Measurements from ENCODE around the gene MMP12. TPM values are rescaled to one million over a fixed set of nuclear protein-coding genes. Genes with fewer than 3 reads are reported as not detected.

MMP12 gene
- total and polyA plus RNA-seq, 2 donors (not counting 3 experiments of a cell fraction or from before 2014, with no cell fraction given), result not detected

DNA sequence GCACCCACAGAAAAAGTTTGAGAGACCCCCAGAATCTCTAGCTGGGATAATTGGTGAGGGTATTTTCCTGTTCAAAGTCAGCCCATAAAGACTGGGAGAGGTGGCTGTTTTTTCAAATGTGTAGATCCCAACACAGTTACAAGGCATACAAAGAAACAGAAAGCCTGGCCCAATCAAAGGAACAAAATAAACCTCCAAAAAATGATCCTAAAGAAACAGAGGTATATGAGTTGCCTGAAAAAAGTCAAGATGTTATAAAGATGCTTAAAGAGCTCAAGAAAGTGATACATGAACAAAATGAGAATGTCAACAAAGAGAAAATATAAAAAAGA, 40.2 kb upstream of the MMP12 start:
- H2AFZ ChIP-seq (ENCODE audit: low read depth, low read length), result no peak overlapping the region
- H3K4me1 ChIP-seq (ENCODE audit: control insufficient read depth, extremely low read depth, insufficient read depth, low read length), result no peaks in the 10 kb centered on the region
- no peaks in the 10 kb centered on the region for H3K79me2 ChIP-seq (ENCODE audit: control insufficient read depth, insufficient read depth, low read length)
- FAIRE-seq (no peak), DNase-seq (ENCODE audit: low read depth, low spot score) (no peak)
- BruUV-seq (replicated peaks), result no TSS peak
- dilution Hi-C loops (cut with MboI; ENCODE audit: extremely low pct_ligation_motif_present, low sequenced_read_pairs) (no loop called here), intact Hi-C loops (cut with micrococcal nuclease) (loop anchor here (1.0 to 10.0 kb wide), 4 partner anchors 120 to 182 kb away; partner anchors contain the start of gene MMP1)
- no peaks in the 10 kb centered on the region for H3K9me3 ChIP-seq (replicated peaks; ENCODE audit: control insufficient read depth, insufficient read depth, low read length)
- H3K9ac ChIP-seq (replicated peaks; ENCODE audit: extremely low read depth, insufficient read depth, low read length), result no peak overlapping the region
- ChIA-PET CTCF (interaction anchor here (0.6 to 4.1 kb wide), 55 partner anchors 11 to 766 kb away, joined by 3 to 64 read pairs (median 4); partner anchors contain the start of genes DYNC2H1, MMP1 and MMP10), POLR2A (no interaction called here)
- H3K9me1 ChIP-seq (replicated peaks; ENCODE audit: control insufficient read depth, extremely low read depth, insufficient read depth, low read length), result no peaks in the 10 kb centered on the region
- H3K27me3 ChIP-seq (ENCODE audit: control insufficient read depth in 2 of 2, insufficient read depth in 2 of 2, low read length in 2 of 2), result no peaks in the 10 kb centered on the region
- H3K4me3 ChIP-seq (replicated peaks in 1 of 3; ENCODE audit: insufficient read depth in 1 of 3, low read depth in 1 of 3, low read length in 3 of 3), result no peak overlapping the region
- H3K36me3 ChIP-seq (ENCODE audit: control insufficient read depth in 2 of 2, extremely low read depth in 1 of 2, insufficient read depth in 2 of 2, low read length in 2 of 2), result no peaks in the 10 kb centered on the region
- H3K4me2 ChIP-seq (ENCODE audit: insufficient read depth, low read length), result no peak overlapping the region
- H4K20me1 ChIP-seq (replicated peaks; ENCODE audit: control insufficient read depth, extremely low read depth, insufficient read depth, low read length), result no peaks in the 10 kb centered on the region
- no peak for TF ChIP-seq FOS (IDR thresholded peaks at IDR 0.05; ENCODE audit: borderline replicate concordance, insufficient read depth, low read length)
- no peak for TF ChIP-seq MYC (IDR thresholded peaks at IDR 0.05; ENCODE audit: low read depth, low read length)
- no peak overlapping the region for H3K27ac ChIP-seq (ENCODE audit: insufficient read depth, low read depth, low read length)

DNA sequence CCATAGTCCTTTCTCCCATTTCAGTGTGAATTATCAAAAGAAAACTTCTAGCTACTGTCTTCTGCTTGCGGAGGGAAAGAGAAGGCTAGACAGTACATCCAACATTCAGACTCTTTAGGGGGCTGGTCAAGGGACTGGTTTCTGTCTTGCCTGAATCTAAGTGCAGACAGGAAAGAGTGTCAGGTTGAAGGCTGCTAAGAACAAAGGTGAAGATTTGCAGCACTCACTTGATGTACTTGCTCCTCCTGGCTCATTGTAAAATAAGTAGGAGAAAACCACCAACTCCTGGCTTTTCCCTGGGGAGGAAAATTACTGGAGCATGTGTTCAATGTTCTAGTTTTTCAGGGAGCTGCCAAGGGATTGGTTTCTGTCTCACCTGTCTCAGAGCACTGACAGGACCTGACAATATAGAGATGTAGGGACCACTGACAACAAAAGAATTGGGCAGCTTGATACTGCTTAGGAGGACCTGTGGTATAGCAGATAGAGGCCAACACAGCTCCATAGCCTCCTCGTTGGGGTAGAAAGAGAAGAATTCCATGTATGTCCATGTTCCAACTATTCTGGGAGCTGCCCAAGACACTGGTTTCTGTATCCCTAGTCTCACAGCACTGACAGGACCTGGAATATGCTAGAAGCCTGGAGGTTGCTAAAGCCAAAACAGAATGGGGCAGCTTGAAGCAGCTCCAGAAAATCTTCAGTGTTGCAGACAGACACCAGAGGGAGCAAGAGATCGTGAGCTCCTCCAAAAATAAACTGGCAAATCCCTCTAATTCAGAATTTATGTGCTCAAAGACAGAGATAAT, 39.7 kb upstream of the MMP12 start:
- ChIA-PET CTCF (interaction anchor here (0.6 to 4.1 kb wide), 55 partner anchors 11 to 767 kb away, joined by 3 to 64 read pairs (median 4); partner anchors contain the start of genes DYNC2H1, MMP1 and MMP10), POLR2A (no interaction called here)
- TF ChIP-seq POLR2AphosphoS5 (IDR thresholded peaks at IDR 0.05; ENCODE audit: insufficient read depth, low read depth, low read length), result no peak
- TF ChIP-seq, protein P1, sequence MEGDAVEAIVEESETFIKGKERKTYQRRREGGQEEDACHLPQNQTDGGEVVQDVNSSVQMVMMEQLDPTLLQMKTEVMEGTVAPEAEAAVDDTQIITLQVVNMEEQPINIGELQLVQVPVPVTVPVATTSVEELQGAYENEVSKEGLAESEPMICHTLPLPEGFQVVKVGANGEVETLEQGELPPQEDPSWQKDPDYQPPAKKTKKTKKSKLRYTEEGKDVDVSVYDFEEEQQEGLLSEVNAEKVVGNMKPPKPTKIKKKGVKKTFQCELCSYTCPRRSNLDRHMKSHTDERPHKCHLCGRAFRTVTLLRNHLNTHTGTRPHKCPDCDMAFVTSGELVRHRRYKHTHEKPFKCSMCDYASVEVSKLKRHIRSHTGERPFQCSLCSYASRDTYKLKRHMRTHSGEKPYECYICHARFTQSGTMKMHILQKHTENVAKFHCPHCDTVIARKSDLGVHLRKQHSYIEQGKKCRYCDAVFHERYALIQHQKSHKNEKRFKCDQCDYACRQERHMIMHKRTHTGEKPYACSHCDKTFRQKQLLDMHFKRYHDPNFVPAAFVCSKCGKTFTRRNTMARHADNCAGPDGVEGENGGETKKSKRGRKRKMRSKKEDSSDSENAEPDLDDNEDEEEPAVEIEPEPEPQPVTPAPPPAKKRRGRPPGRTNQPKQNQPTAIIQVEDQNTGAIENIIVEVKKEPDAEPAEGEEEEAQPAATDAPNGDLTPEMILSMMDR (IDR thresholded peaks at IDR 0.05; ENCODE audit: extremely low read depth in 1 of 2, insufficient read depth in 1 of 2, low read depth in 1 of 2, low read length in 2 of 2), result peak; percentile 47 to 70
- H3K4me2 ChIP-seq (ENCODE audit: insufficient read depth, low read length), result no peak overlapping the region
- no peak overlapping the region for H3K27ac ChIP-seq (ENCODE audit: insufficient read depth, low read depth, low read length)
- H3K27me3 ChIP-seq (ENCODE audit: control insufficient read depth in 2 of 2, insufficient read depth in 2 of 2, low read length in 2 of 2), result no peaks in the 10 kb centered on the region
- no peak overlapping the region for H3K9ac ChIP-seq (replicated peaks; ENCODE audit: extremely low read depth, insufficient read depth, low read length)
- no peaks in the 10 kb centered on the region for H3K4me1 ChIP-seq (ENCODE audit: control insufficient read depth, extremely low read depth, insufficient read depth, low read length)
- FAIRE-seq (peak; percentile 78), DNase-seq (ENCODE audit: low read depth, low spot score) (peak; percentile 53)
- dilution Hi-C loops (cut with MboI; ENCODE audit: extremely low pct_ligation_motif_present, low sequenced_read_pairs), result no loop called here
- BruUV-seq (replicated peaks), result no TSS peak
- H3K9me3 ChIP-seq (replicated peaks; ENCODE audit: control insufficient read depth, insufficient read depth, low read length), result no peaks in the 10 kb centered on the region
- no peaks in the 10 kb centered on the region for H4K20me1 ChIP-seq (replicated peaks; ENCODE audit: control insufficient read depth, extremely low read depth, insufficient read depth, low read length)
- no peaks in the 10 kb centered on the region for H3K79me2 ChIP-seq (ENCODE audit: control insufficient read depth, insufficient read depth, low read length)
- H3K36me3 ChIP-seq (ENCODE audit: control insufficient read depth in 2 of 2, extremely low read depth in 1 of 2, insufficient read depth in 2 of 2, low read length in 2 of 2), result no peaks in the 10 kb centered on the region
- peak overlapping the region; percentile 24 for H2AFZ ChIP-seq (ENCODE audit: low read depth, low read length)
- intact Hi-C loops (cut with micrococcal nuclease), result loop anchor here (1.0 to 10.0 kb wide), 5 partner anchors 27 to 181 kb away; partner anchors contain the start of gene MMP1
- H3K9me1 ChIP-seq (replicated peaks; ENCODE audit: control insufficient read depth, extremely low read depth, insufficient read depth, low read length), result no peaks in the 10 kb centered on the region
- H3K4me3 ChIP-seq (replicated peaks in 1 of 3; ENCODE audit: insufficient read depth in 1 of 3, low read depth in 1 of 3, low read length in 3 of 3), result no peak overlapping the region
